ENCODE measurements around the gene KRTAP6-2. TPM values are rescaled to one million over a fixed set of nuclear protein-coding genes. Genes with fewer than 3 reads are reported as not detected.

The KRTAP6-2 gene
- total RNA-seq, 1 donor: not detected

DNA sequence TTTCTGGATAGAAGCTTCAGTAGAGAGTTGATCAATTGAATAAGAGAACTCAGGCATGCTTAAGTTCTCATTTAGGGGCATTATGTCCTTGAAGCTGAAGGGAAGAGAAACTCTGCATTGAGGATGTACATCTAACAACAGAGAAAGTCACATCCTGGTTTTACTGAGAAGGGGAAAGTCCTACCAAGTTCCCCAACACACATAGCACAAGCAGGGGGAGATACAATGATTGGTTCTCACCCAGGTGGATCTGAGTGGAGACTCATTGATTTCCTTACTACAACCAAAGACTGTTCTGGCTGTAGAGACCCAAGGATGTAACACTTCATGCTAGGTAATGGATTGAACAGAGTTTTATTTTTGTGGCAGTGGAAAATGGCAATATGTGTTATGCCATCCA is 16.5 kb upstream of the KRTAP6-2 start:
- TF ChIP-seq, protein P1, sequence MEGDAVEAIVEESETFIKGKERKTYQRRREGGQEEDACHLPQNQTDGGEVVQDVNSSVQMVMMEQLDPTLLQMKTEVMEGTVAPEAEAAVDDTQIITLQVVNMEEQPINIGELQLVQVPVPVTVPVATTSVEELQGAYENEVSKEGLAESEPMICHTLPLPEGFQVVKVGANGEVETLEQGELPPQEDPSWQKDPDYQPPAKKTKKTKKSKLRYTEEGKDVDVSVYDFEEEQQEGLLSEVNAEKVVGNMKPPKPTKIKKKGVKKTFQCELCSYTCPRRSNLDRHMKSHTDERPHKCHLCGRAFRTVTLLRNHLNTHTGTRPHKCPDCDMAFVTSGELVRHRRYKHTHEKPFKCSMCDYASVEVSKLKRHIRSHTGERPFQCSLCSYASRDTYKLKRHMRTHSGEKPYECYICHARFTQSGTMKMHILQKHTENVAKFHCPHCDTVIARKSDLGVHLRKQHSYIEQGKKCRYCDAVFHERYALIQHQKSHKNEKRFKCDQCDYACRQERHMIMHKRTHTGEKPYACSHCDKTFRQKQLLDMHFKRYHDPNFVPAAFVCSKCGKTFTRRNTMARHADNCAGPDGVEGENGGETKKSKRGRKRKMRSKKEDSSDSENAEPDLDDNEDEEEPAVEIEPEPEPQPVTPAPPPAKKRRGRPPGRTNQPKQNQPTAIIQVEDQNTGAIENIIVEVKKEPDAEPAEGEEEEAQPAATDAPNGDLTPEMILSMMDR (IDR thresholded peaks at IDR 0.05; ENCODE audit: extremely low read depth, low read depth, low read length): no peak
- peaks cover 8% of the 10 kb centered on the region for H3K9me3 ChIP-seq (ENCODE audit: low read depth, low read length)
- no peak overlapping the region for H3K4me2 ChIP-seq (ENCODE audit: insufficient read depth, low read length)
- no peaks in the 10 kb centered on the region for H3K27me3 ChIP-seq (ENCODE audit: insufficient read depth, low read length)
- H3K27ac ChIP-seq (ENCODE audit: low read depth, low read length): no peak overlapping the region
- no peaks in the 10 kb centered on the region for H3K36me3 ChIP-seq (ENCODE audit: insufficient read depth, low read length)
- no peaks in the 10 kb centered on the region for H3K79me2 ChIP-seq (ENCODE audit: insufficient read depth, low read length)
- DNase-seq (ENCODE audit: insufficient read length, low spot score, missing footprints): no peak
- H3K4me1 ChIP-seq (ENCODE audit: insufficient read depth, low read length): no peaks in the 10 kb centered on the region
- no peaks in the 10 kb centered on the region for H4K20me1 ChIP-seq (ENCODE audit: insufficient read depth, low read length)
- no peak overlapping the region for H2AFZ ChIP-seq (ENCODE audit: low read length)
- no peak overlapping the region for H3K4me3 ChIP-seq (ENCODE audit: insufficient read depth, low read length)

DNA sequence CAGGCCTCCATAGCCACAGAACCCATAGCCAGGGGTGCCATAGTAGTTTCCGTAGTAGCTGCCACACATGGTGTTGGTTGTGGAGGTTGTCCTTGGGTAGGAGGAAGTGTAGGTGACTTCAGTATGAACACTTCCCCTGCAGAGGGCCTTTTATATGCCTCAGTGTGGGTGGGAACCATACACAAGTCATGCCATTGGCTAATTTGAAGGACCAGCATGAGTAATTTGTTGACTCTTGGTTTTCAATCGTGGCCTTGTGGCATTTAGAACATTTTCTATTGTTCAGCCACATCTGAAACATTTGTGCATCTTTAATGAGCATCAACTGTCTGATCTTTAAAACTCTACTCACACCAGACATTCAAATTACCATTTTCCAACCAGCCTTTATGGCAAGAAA is 15.1 kb upstream of the KRTAP6-2 start, which contains the start of gene KRTAP6-1:
Gene KRTAP6-1, minus strand, starts transcription at position 95 of the 400 bp plus-strand sequence. Its CDS starts 26 bp downstream, at position 69.
- TF ChIP-seq, protein P1 (IDR thresholded peaks at IDR 0.05; ENCODE audit: extremely low read depth, low read depth, low read length): no peak
- H4K20me1 ChIP-seq (ENCODE audit: insufficient read depth, low read length): no peaks in the 10 kb centered on the region
- no peak for DNase-seq (ENCODE audit: insufficient read length, low spot score, missing footprints)
- H3K9me3 ChIP-seq (ENCODE audit: low read depth, low read length): peaks cover 8% of the 10 kb centered on the region
- H3K27me3 ChIP-seq (ENCODE audit: insufficient read depth, low read length): no peaks in the 10 kb centered on the region
- no peaks in the 10 kb centered on the region for H3K36me3 ChIP-seq (ENCODE audit: insufficient read depth, low read length)
- H3K4me3 ChIP-seq (ENCODE audit: insufficient read depth, low read length): no peak within 1 kb of the TSS
- no peak within 1 kb of the TSS for H3K27ac ChIP-seq (ENCODE audit: low read depth, low read length)
- no peaks in the 10 kb centered on the region for H3K79me2 ChIP-seq (ENCODE audit: insufficient read depth, low read length)
- H3K4me1 ChIP-seq (ENCODE audit: insufficient read depth, low read length): no peaks in the 10 kb centered on the region
- no peak within 1 kb of the TSS for H2AFZ ChIP-seq (ENCODE audit: low read length)
- H3K4me2 ChIP-seq (ENCODE audit: insufficient read depth, low read length): no peak within 1 kb of the TSS

DNA sequence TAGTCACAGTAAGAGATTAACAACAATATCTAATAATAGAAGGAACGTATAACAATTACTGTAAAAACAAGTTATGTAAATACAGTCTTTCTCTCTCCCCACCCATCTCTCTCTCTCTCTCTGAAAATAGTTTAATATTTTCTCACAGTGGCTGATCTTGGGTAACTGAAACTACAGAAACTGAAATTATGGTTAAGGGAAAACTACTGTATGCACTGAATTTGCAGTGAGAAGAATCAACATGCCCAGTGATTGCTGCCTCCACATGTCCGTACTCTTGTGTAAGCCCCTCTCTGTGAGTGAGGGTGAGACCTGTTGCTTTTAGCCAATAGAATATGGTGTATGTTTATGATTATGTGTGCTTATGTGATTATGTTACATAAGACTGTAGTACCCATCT is 13.4 kb upstream of the KRTAP6-2 start:
- DNase-seq (ENCODE audit: insufficient read length, low spot score, missing footprints): no peak
- Histone ChIP-seq H3K79me2 (ENCODE audit: insufficient read depth, low read length) (no peaks in the 10 kb centered on the region), H3K4me2 (ENCODE audit: insufficient read depth, low read length) (no peak overlapping the region), H3K27ac (ENCODE audit: low read depth, low read length) (no peak overlapping the region), H3K4me1 (ENCODE audit: insufficient read depth, low read length) (no peaks in the 10 kb centered on the region), H3K9me3 (ENCODE audit: low read depth, low read length) (peaks cover 8% of the 10 kb centered on the region), H3K4me3 (ENCODE audit: insufficient read depth, low read length) (no peak overlapping the region), H3K36me3 (ENCODE audit: insufficient read depth, low read length) (no peaks in the 10 kb centered on the region), H2AFZ (ENCODE audit: low read length) (no peak overlapping the region), H3K27me3 (ENCODE audit: insufficient read depth, low read length) (no peaks in the 10 kb centered on the region), H4K20me1 (ENCODE audit: insufficient read depth, low read length) (no peaks in the 10 kb centered on the region)
- TF ChIP-seq, protein P1 (IDR thresholded peaks at IDR 0.05; ENCODE audit: extremely low read depth, low read depth, low read length): no peak

DNA sequence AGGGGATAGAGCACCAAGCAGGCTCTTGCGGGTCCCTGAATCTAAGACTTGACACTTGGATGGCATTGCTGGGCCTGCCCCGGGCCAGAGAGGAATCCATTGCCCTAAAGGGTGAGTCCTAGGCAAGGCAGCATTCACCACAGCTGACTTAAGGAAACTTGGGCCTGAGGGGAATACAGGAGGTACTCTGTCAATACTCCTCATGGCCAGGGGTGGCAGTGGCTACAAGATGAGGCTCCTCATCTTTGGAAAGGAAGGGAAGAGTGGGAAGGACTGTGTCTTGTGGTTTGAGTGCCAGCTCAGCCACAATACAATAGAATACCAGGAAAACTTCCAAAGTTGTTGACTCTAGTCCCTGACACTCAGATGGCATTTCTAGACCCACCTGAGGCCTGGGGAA is 7.3 kb upstream of the KRTAP6-2 start:
- Histone ChIP-seq H2AFZ (ENCODE audit: low read length) (no peak overlapping the region), H3K4me1 (ENCODE audit: insufficient read depth, low read length) (no peaks in the 10 kb centered on the region), H3K79me2 (ENCODE audit: insufficient read depth, low read length) (no peaks in the 10 kb centered on the region), H3K27me3 (ENCODE audit: insufficient read depth, low read length) (no peaks in the 10 kb centered on the region), H3K9me3 (ENCODE audit: low read depth, low read length) (peaks cover 3% of the 10 kb centered on the region), H3K4me3 (ENCODE audit: insufficient read depth, low read length) (no peak overlapping the region), H3K36me3 (ENCODE audit: insufficient read depth, low read length) (no peaks in the 10 kb centered on the region), H3K27ac (ENCODE audit: low read depth, low read length) (no peak overlapping the region), H4K20me1 (ENCODE audit: insufficient read depth, low read length) (no peaks in the 10 kb centered on the region), H3K4me2 (ENCODE audit: insufficient read depth, low read length) (no peak overlapping the region)
- TF ChIP-seq, protein P1 (IDR thresholded peaks at IDR 0.05; ENCODE audit: extremely low read depth, low read depth, low read length): no peak
- no peak for DNase-seq (ENCODE audit: insufficient read length, low spot score, missing footprints)
